Measurements from ENCODE around the gene AFTPH. TPM values are rescaled to one million over a fixed set of nuclear protein-coding genes. Genes with fewer than 3 reads are reported as not detected.

Gene AFTPH
- total RNA-seq, 1 donor from 2014 or later, result 28.9 TPM

DNA sequence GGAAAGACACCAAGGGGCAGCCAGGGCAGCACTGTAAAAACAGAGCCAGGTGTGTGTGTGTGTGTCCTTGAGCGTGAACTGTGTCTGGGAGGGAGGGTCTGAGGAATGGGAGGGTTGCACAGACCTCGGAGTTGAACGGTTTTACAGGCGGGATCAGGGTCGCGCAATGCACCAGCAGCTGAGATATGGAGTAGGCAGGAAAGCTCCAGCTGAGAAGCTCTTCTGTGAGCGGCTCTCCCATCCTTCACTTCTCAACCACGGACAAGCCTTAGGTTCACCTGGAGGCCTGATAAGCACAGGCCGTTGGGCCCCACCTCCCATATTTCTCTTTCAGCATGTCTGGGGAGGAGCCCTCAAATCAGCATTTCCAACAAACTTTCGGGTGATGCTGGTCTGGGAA lies 117.5 kb downstream of the AFTPH start:
- Mint-ChIP-seq H3K4me3 (ENCODE audit: low read depth) (no peak overlapping the region), H3K27me3 (no peaks in the 10 kb centered on the region), H3K27ac (peak overlapping the region; percentile 68), H3K9me3 (ENCODE audit: low read depth) (no peaks in the 10 kb centered on the region), H3K36me3 (ENCODE audit: insufficient read depth) (peaks cover under 1% of the 10 kb centered on the region), H3K4me1 (ENCODE audit: low read depth) (peaks cover 67% of the 10 kb centered on the region)
- TF ChIP-seq, protein P1, sequence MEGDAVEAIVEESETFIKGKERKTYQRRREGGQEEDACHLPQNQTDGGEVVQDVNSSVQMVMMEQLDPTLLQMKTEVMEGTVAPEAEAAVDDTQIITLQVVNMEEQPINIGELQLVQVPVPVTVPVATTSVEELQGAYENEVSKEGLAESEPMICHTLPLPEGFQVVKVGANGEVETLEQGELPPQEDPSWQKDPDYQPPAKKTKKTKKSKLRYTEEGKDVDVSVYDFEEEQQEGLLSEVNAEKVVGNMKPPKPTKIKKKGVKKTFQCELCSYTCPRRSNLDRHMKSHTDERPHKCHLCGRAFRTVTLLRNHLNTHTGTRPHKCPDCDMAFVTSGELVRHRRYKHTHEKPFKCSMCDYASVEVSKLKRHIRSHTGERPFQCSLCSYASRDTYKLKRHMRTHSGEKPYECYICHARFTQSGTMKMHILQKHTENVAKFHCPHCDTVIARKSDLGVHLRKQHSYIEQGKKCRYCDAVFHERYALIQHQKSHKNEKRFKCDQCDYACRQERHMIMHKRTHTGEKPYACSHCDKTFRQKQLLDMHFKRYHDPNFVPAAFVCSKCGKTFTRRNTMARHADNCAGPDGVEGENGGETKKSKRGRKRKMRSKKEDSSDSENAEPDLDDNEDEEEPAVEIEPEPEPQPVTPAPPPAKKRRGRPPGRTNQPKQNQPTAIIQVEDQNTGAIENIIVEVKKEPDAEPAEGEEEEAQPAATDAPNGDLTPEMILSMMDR (IDR thresholded peaks at IDR 0.05; ENCODE audit: unreplicated experiment), result no peak
- no peak for DNase-seq (ENCODE audit: low spot score, unreplicated experiment)

Small RNAs within 50 kb of the gene (microRNA-seq; reads per million reads assigned to microRNA genes)
- gene MIR4434 (ENCODE audit: borderline number of aligned reads, unreplicated experiment), result not detected

Other genes with a start within 250 kb of the AFTPH start
- 22.6 and 23.9 TPM in 2 replicates for gene LGALSL, start 70.2 kb upstream of the AFTPH start, total RNA-seq
- gene SERTAD2, start 129.6 kb downstream of the AFTPH start, total RNA-seq, result 19.0 and 20.7 TPM in 2 replicates

Measured in progenitor cell of endocrine pancreas (in vitro differentiated cells).